Suprapubic skin (tissue), 4 donors: ENCODE data around the gene CCDC127.

ENCODE experiments used
- EP300 ChIP-seq: sonication (generic); formaldehyde crosslinking; IDR thresholded peaks from one replicate; pipeline ENCODE4 v1.6.1; 2017; ENCODE audit warnings: antibody characterized with exemption
- POLR2AphosphoS5 ChIP-seq, 3 donors: sonication (generic); formaldehyde crosslinking; IDR thresholded peaks; one replicate each; pipeline ENCODE4 v1.6.1; 2017; ENCODE audit warnings: antibody characterized with exemption in 3 of 3
- TF ChIP-seq, protein P1 (sequence below), 2 donors: fragments of 200-600 bp in 1 of 2; fragments of 450-650 bp in 1 of 2; sonication (generic) in 1 of 2; IDR thresholded peaks; one replicate each; pipeline ENCODE4 v1.5.1; 2016 to 2019; ENCODE audit warnings: antibody characterized with exemption in 2 of 2, mild to moderate bottlenecking in 1 of 2, moderate library complexity in 1 of 2

DNA sequence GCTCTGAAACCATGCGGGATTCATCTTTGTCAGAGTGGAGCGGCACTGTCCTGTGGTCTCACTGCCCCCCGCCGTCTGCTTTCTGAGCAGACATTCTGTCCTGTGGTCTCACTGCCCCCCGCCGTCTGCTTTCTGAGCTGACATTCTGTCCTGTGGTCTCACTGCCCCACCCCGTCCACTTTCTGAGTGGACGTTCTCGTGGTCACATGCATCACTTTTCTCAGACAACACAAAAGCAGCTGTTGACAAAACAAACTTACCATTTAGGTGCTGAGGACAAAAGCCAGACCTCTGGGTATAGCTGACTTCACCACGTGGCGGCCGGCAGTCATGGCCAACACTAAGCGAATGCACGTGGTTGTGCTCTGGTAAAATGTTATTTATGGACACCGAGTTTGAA, 23.9 kb downstream of the CCDC127 start:
- TF ChIP-seq, protein P1, sequence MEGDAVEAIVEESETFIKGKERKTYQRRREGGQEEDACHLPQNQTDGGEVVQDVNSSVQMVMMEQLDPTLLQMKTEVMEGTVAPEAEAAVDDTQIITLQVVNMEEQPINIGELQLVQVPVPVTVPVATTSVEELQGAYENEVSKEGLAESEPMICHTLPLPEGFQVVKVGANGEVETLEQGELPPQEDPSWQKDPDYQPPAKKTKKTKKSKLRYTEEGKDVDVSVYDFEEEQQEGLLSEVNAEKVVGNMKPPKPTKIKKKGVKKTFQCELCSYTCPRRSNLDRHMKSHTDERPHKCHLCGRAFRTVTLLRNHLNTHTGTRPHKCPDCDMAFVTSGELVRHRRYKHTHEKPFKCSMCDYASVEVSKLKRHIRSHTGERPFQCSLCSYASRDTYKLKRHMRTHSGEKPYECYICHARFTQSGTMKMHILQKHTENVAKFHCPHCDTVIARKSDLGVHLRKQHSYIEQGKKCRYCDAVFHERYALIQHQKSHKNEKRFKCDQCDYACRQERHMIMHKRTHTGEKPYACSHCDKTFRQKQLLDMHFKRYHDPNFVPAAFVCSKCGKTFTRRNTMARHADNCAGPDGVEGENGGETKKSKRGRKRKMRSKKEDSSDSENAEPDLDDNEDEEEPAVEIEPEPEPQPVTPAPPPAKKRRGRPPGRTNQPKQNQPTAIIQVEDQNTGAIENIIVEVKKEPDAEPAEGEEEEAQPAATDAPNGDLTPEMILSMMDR (IDR thresholded peaks at IDR 0.05): no peak
- TF ChIP-seq EP300 (no peak), POLR2AphosphoS5 (IDR thresholded peaks at IDR 0.05) (no peak)
